Mesendoderm (in vitro differentiated cells): ENCODE data around the gene FAM184B.
"Not testable (repeated sequence)": the region's sequence is repeated elsewhere in the genome, so short reads cannot be mapped to it uniquely, and the experiment has no call there.

Experiments
- DNase-seq: peaks from one replicate; pipeline ENCODE4 v3.0.0; 2013
- H2AK5ac ChIP-seq: 2 replicates; pipeline ENCODE4 v1.6.1; 2013; ENCODE audit warnings: low read length, inconsistent platforms
- H2BK120ac ChIP-seq: 2 replicates; pipeline ENCODE4 v1.6.1; 2013; ENCODE audit warnings: low read depth, mild to moderate bottlenecking, low read length, moderate library complexity, mixed read lengths
- H2BK15ac ChIP-seq: replicated peaks from 2 replicates; pipeline ENCODE4 v1.6.1; 2013; ENCODE audit warnings: low read depth, mild to moderate bottlenecking, moderate library complexity
- H2BK5ac ChIP-seq: 2 replicates; pipeline ENCODE4 v1.6.1; 2013; ENCODE audit warnings: low read length, inconsistent platforms
- H3K18ac ChIP-seq: 2 replicates; pipeline ENCODE4 v1.6.1; 2013; ENCODE audit warnings: mild to moderate bottlenecking, low read length, mixed read lengths
- H3K23ac ChIP-seq: one replicate; pipeline ENCODE4 v1.6.1; 2013; ENCODE audit warnings: low read length
- H3K27ac ChIP-seq: 2 replicates; pipeline ENCODE4 v1.5.1; 2013; ENCODE audit warnings: low read depth, mild to moderate bottlenecking, inconsistent platforms, low read length, moderate library complexity
- H3K27me3 ChIP-seq: 2 replicates; pipeline ENCODE4 v1.6.1; 2013; ENCODE audit warnings: low read length, control low read depth, mild to moderate bottlenecking, inconsistent platforms; ENCODE audit not compliant: insufficient read depth, poor library complexity
- H3K36me3 ChIP-seq: 2 replicates; pipeline ENCODE4 v1.6.1; 2013; ENCODE audit warnings: low read length, inconsistent platforms; ENCODE audit not compliant: control insufficient read depth, insufficient read depth
- H3K4ac ChIP-seq: one replicate; pipeline ENCODE4 v1.6.1; 2013; ENCODE audit warnings: low read depth, mild to moderate bottlenecking, low read length, moderate library complexity
- H3K4me1 ChIP-seq: 2 replicates; pipeline ENCODE4 v1.6.1; 2013; ENCODE audit warnings: low read depth, low read length, inconsistent platforms; ENCODE audit not compliant: control insufficient read depth
- H3K4me2 ChIP-seq: 2 replicates; pipeline ENCODE4 v1.6.1; 2013; ENCODE audit warnings: low read length
- H3K4me3 ChIP-seq: 2 replicates; pipeline ENCODE4 v1.5.1; 2013; ENCODE audit warnings: mild to moderate bottlenecking, low read length
- H3K56ac ChIP-seq: one replicate; pipeline ENCODE4 v1.6.1; 2013; ENCODE audit warnings: low read length
- H3K79me1 ChIP-seq: 2 replicates; pipeline ENCODE4 v1.6.1; 2013; ENCODE audit warnings: low read length, inconsistent platforms
- H3K79me2 ChIP-seq: 2 replicates; pipeline ENCODE4 v1.6.1; 2013; ENCODE audit warnings: mild to moderate bottlenecking, low read length; ENCODE audit not compliant: control insufficient read depth, insufficient read depth
- H3K9ac ChIP-seq: 2 replicates; pipeline ENCODE4 v1.6.1; 2013; ENCODE audit warnings: low read length, inconsistent platforms
- H4K5ac ChIP-seq: one replicate; pipeline ENCODE4 v1.6.1; 2013; ENCODE audit warnings: low read length
- H4K8ac ChIP-seq: one replicate; pipeline ENCODE4 v1.6.1; 2013; ENCODE audit warnings: low read depth, mild to moderate bottlenecking, control low read depth, low read length, moderate library complexity
- WGBS: extraction: QIAGEN DNeasy Blood & Tissue Kit; methylation state at CpG from one replicate; pipeline ENCODE4 v1.1.7; 2013; ENCODE audit warnings: low lambda C conversion rate, missing lambda C conversion rate; ENCODE audit not compliant: insufficient coverage; ENCODE audit errors: extremely low coverage; 5-methylcytosine and 5-hydroxymethylcytosine counted together

FAM184B gene

GRCh38 chr4:17713779-17714178 is 67.6 kb downstream of the FAM184B start:
- Histone ChIP-seq H2BK120ac (no peak overlapping the region), H3K56ac (no peak overlapping the region), H3K36me3 (no peaks in the 10 kb centered on the region), H3K18ac (no peak overlapping the region), H3K79me2 (no peaks in the 10 kb centered on the region), H3K4me2 (no peak overlapping the region), H3K23ac (no peak overlapping the region), H3K27ac (no peak overlapping the region), H3K79me1 (no peaks in the 10 kb centered on the region), H4K5ac (no peak overlapping the region), H3K4ac (no peak overlapping the region), H3K4me3 (no peak overlapping the region), H2BK5ac (no peak overlapping the region), H2BK15ac (no peak overlapping the region), H3K4me1 (no peaks in the 10 kb centered on the region), H3K27me3 (no peaks in the 10 kb centered on the region), H2AK5ac (no peak overlapping the region), H3K9ac (no peak overlapping the region), H4K8ac (no peak overlapping the region)
- no CpG with 5 or more reads among the region's 5 CpGs for WGBS
- DNase-seq = no peak

- Histone ChIP-seq H3K4ac (no peak overlapping the region), H3K9ac (no peak overlapping the region), H3K4me2 (no peak overlapping the region), H3K18ac (no peak overlapping the region), H3K27me3 (no peaks in the 10 kb centered on the region), H4K8ac (no peak overlapping the region), H2BK5ac (no peak overlapping the region), H2BK120ac (no peak overlapping the region), H3K27ac (no peak overlapping the region), H4K5ac (no peak overlapping the region), H2BK15ac (no peak overlapping the region), H3K56ac (no peak overlapping the region), H3K36me3 (no peaks in the 10 kb centered on the region), H3K4me3 (no peak overlapping the region), H3K79me2 (no peaks in the 10 kb centered on the region), H2AK5ac (no peak overlapping the region), H3K4me1 (no peaks in the 10 kb centered on the region), H3K23ac (no peak overlapping the region), H3K79me1 (no peaks in the 10 kb centered on the region)
- WGBS = no CpG with 5 or more reads among the region's 5 CpGs
- DNase-seq = no peak
Measured at GRCh38 chr4:17712166-17712565, 69.3 kb downstream of the FAM184B start.

GRCh38 chr4:17711206-17711605 is 70.2 kb downstream of the FAM184B start:
- H3K79me1 ChIP-seq, H3K36me3 ChIP-seq, H4K8ac ChIP-seq, H3K4me3 ChIP-seq, H3K79me2 ChIP-seq, H3K9ac ChIP-seq, H2AK5ac ChIP-seq, H2BK5ac ChIP-seq, H3K23ac ChIP-seq, H3K27ac ChIP-seq, H3K18ac ChIP-seq, H2BK120ac ChIP-seq, DNase-seq, H3K4me1 ChIP-seq, H3K27me3 ChIP-seq, H3K56ac ChIP-seq, H4K5ac ChIP-seq, H2BK15ac ChIP-seq, H3K4me2 ChIP-seq, H3K4ac ChIP-seq: not testable (repeated sequence)
- WGBS = no CpG with 5 or more reads among the region's 8 CpGs

- no peaks in the 10 kb centered on the region for H3K36me3 ChIP-seq
- no peaks in the 10 kb centered on the region for H3K79me1 ChIP-seq
- H3K23ac ChIP-seq = no peak overlapping the region
- no peaks in the 10 kb centered on the region for H3K79me2 ChIP-seq
- no peak overlapping the region for H3K9ac ChIP-seq
- no CpG with 5 or more reads among the region's 8 CpGs for WGBS
- H3K56ac ChIP-seq = no peak overlapping the region
- H3K4me1 ChIP-seq = no peaks in the 10 kb centered on the region
- H3K27me3 ChIP-seq = no peaks in the 10 kb centered on the region
- no peak overlapping the region for H4K8ac ChIP-seq
- H2BK15ac ChIP-seq = no peak overlapping the region
- no peak overlapping the region for H3K4me3 ChIP-seq
- no peak overlapping the region for H4K5ac ChIP-seq
- no peak overlapping the region for H2BK120ac ChIP-seq
- DNase-seq = no peak
- H3K4ac ChIP-seq = no peak overlapping the region
- H3K18ac ChIP-seq = no peak overlapping the region
- H3K27ac ChIP-seq = no peak overlapping the region
- no peak overlapping the region for H2BK5ac ChIP-seq
- no peak overlapping the region for H2AK5ac ChIP-seq
- H3K4me2 ChIP-seq = no peak overlapping the region
Measured at GRCh38 chr4:17709763-17710068, 71.7 kb downstream of the FAM184B start.

- H2BK120ac ChIP-seq = no peak overlapping the region
- no peak overlapping the region for H3K18ac ChIP-seq
- H3K36me3 ChIP-seq = no peaks in the 10 kb centered on the region
- no peak overlapping the region for H2BK15ac ChIP-seq
- no peak overlapping the region for H4K5ac ChIP-seq
- no peak overlapping the region for H3K4me2 ChIP-seq
- H3K4me3 ChIP-seq = no peak overlapping the region
- H4K8ac ChIP-seq = no peak overlapping the region
- WGBS = no CpG with 5 or more reads among the region's 36 CpGs
- no peak overlapping the region for H3K56ac ChIP-seq
- no peak overlapping the region for H2AK5ac ChIP-seq
- no peaks in the 10 kb centered on the region for H3K79me2 ChIP-seq
- no peaks in the 10 kb centered on the region for H3K27me3 ChIP-seq
- H3K27ac ChIP-seq = no peak overlapping the region
- no peaks in the 10 kb centered on the region for H3K79me1 ChIP-seq
- DNase-seq = no peak
- H3K4me1 ChIP-seq = no peaks in the 10 kb centered on the region
- no peak overlapping the region for H3K4ac ChIP-seq
- no peak overlapping the region for H3K9ac ChIP-seq
- peak overlapping the region; percentile 1 for H3K23ac ChIP-seq
- no peak overlapping the region for H2BK5ac ChIP-seq
Measured at GRCh38 chr4:17708992-17709762, 72.2 kb downstream of the FAM184B start.

GRCh38 chr4:17707671-17708070 is 73.8 kb downstream of the FAM184B start:
- Histone ChIP-seq H3K4ac (no peak overlapping the region), H3K79me1 (no peaks in the 10 kb centered on the region), H2BK5ac (no peak overlapping the region), H3K18ac (no peak overlapping the region), H3K4me2 (no peak overlapping the region), H3K4me3 (no peak overlapping the region), H4K8ac (no peak overlapping the region), H3K9ac (no peak overlapping the region), H4K5ac (no peak overlapping the region), H2BK120ac (no peak overlapping the region), H3K27me3 (no peaks in the 10 kb centered on the region), H3K56ac (no peak overlapping the region), H2AK5ac (no peak overlapping the region), H3K23ac (no peak overlapping the region), H3K27ac (no peak overlapping the region), H3K4me1 (no peaks in the 10 kb centered on the region), H3K36me3 (no peaks in the 10 kb centered on the region), H2BK15ac (no peak overlapping the region), H3K79me2 (no peaks in the 10 kb centered on the region)
- WGBS = no CpG with 5 or more reads among the region's 2 CpGs
- no peak for DNase-seq
